B cell (primary cell): ENCODE measurements around the gene ANKS1A. TPM values are rescaled to one million over a fixed set of nuclear protein-coding genes. Genes with fewer than 3 reads are reported as not detected.

Source experiments
- ATAC-seq: fragments of 200-7000 bp; cut with Tn5 transposase; one replicate; pipeline ENCODE4 v1.10.0; 2021; ENCODE audit warnings: low read depth, mild to moderate bottlenecking, moderate number of reproducible peaks, moderate library complexity
- CTCF ChIA-PET: fragments of 350-600 bp; sonication (Branson Sonifier 250); formaldehyde crosslinking; loops from one replicate; lab custom pipeline; 2021; ENCODE audit warnings: antibody characterized with exemption, inconsistent platforms; lab: Charles Lee
- POLR2A ChIA-PET: fragments of 350-600 bp; sonication (Branson Sonifier 250); formaldehyde crosslinking; loops from one replicate; lab custom pipeline; 2021; ENCODE audit warnings: antibody characterized with exemption; lab: Charles Lee
- DNase-seq: peaks from one replicate; pipeline ENCODE4 v3.0.0; 2013
- H2AFZ ChIP-seq: 2 replicates; pipeline ENCODE4 v1.6.1; 2012; ENCODE audit warnings: mild to moderate bottlenecking, low read depth, low read length; ENCODE audit not compliant: insufficient read depth, poor library complexity, severe bottlenecking
- H3K27ac ChIP-seq, 2 donors: 1 replicate in 1 of 2; 2 replicates in 1 of 2; pipeline ENCODE4 v1.5.1; 2012 to 2013; ENCODE audit warnings: low read length in 2 of 2, mild to moderate bottlenecking in 2 of 2, moderate library complexity in 1 of 2
- H3K27me3 ChIP-seq, 4 experiments: fragments of 200-600 bp in 1 of 4; sonication (generic) in 1 of 4; replicated peaks in 1 of 4; 1 replicate in 2 of 4; 2 replicates in 2 of 4; pipeline versions ENCODE4 v1.6.1 to v1.7.0; 2013 to 2016; ENCODE audit warnings: low read length in 3 of 4, mild to moderate bottlenecking in 2 of 4, mixed read lengths in 1 of 4, moderate library complexity in 1 of 4; ENCODE audit not compliant: insufficient read depth in 4 of 4, control insufficient read depth in 3 of 4; ENCODE audit errors: control extremely low read depth in 1 of 4
- H3K36me3 ChIP-seq, 2 experiments: replicated peaks in 1 of 2; 1 replicate in 1 of 2; 2 replicates in 1 of 2; pipeline versions ENCODE4 v1.6.1 to v1.7.1; 2013; ENCODE audit warnings: low read length in 1 of 2; ENCODE audit not compliant: insufficient read depth in 2 of 2, control insufficient read depth in 1 of 2; ENCODE audit errors: control extremely low read depth in 1 of 2, extremely low read depth in 1 of 2
- H3K4me1 ChIP-seq, 2 donors: fragments of 200-600 bp in 1 of 2; sonication (generic) in 1 of 2; 1 replicate in 1 of 2; 2 replicates in 1 of 2; pipeline versions ENCODE4 v1.5.1 to v1.6.1; 2013 to 2017; ENCODE audit warnings: low read length in 2 of 2; ENCODE audit not compliant: control insufficient read depth in 2 of 2, insufficient read depth in 2 of 2
- H3K4me2 ChIP-seq: replicated peaks from 2 replicates; pipeline ENCODE3; 2012; ENCODE audit warnings: mild to moderate bottlenecking, low read depth, low read length; ENCODE audit not compliant: poor library complexity, severe bottlenecking
- H3K4me3 ChIP-seq, 5 experiments: fragments of 200-600 bp in 1 of 5; sonication (generic) in 1 of 5; 1 replicate in 3 of 5; 2 replicates in 2 of 5; pipeline versions ENCODE4 v1.5.1 to v1.7.0; 2011 to 2016; ENCODE audit warnings: low read length in 4 of 5, mild to moderate bottlenecking in 4 of 5, low read depth in 2 of 5, control low read depth in 1 of 5, moderate library complexity in 1 of 5; ENCODE audit not compliant: insufficient read depth in 1 of 5; ENCODE audit errors: control extremely low read depth in 1 of 5, extremely low read depth in 1 of 5
- H3K79me2 ChIP-seq: fragments of 200-600 bp; sonication (generic); one replicate; pipeline ENCODE4 v1.6.0; 2016; ENCODE audit warnings: low read length; ENCODE audit not compliant: control insufficient read depth, insufficient read depth
- H3K9ac ChIP-seq: fragments of 200-600 bp; sonication (generic); 2 replicates; pipeline ENCODE4 v1.6.1; 2017; ENCODE audit warnings: mild to moderate bottlenecking, low read length, moderate library complexity
- H3K9me3 ChIP-seq, 3 donors: one replicate each; pipeline versions ENCODE4 v1.6.1 to v1.7.1; 2013; ENCODE audit warnings: low read length in 2 of 3; ENCODE audit not compliant: control insufficient read depth in 2 of 3, insufficient read depth in 1 of 3; ENCODE audit errors: control extremely low read depth in 1 of 3
- H4K20me1 ChIP-seq: 2 replicates; pipeline ENCODE4 v1.6.0; 2012; ENCODE audit warnings: mild to moderate bottlenecking, low read length; ENCODE audit not compliant: insufficient read depth, control insufficient read depth, poor library complexity, severe bottlenecking
- H3K27ac Mint-ChIP-seq: one replicate; pipeline ENCODE4 v1.8.0; 2021; ENCODE audit warnings: mixed read lengths
- H3K27me3 Mint-ChIP-seq: one replicate; pipeline ENCODE4 v1.8.0; 2021; ENCODE audit warnings: mixed read lengths
- H3K4me1 Mint-ChIP-seq: one replicate; pipeline ENCODE4 v1.8.0; 2021; ENCODE audit warnings: mixed read lengths
- H3K4me3 Mint-ChIP-seq: one replicate; pipeline ENCODE4 v1.8.0; 2021; ENCODE audit warnings: mixed read lengths
- H3K9me3 Mint-ChIP-seq: one replicate; pipeline ENCODE4 v1.8.0; 2022; ENCODE audit warnings: mixed read lengths; ENCODE audit not compliant: insufficient read depth
- EZH2 ChIP-seq: IDR thresholded peaks from 2 replicates; pipeline ENCODE4 v1.6.1; 2012; ENCODE audit warnings: borderline replicate concordance, low read depth, mild to moderate bottlenecking, moderate library complexity, low read length; ENCODE audit not compliant: insufficient read depth, poor library complexity, severe bottlenecking
- WGBS: methylation state at CpG from one replicate; pipeline ENCODE4 v1.1.5; 2013; ENCODE audit warnings: missing lambda C conversion rate; ENCODE audit not compliant: insufficient coverage; 5-methylcytosine and 5-hydroxymethylcytosine counted together
- intact Hi-C: fragments of 100-400 bp; cut with micrococcal nuclease; formaldehyde crosslinking; loops from one replicate; pipeline ENCODE4 v1.10.0; 2022
- polyA plus RNA-seq: library from polyadenylated mRNA; depleted of rRNA; stranded (reverse); fragments of >200 nt; gene quantifications from 2 replicates; pipeline ENCODE4 v1.2.3, GENCODE V29; 2012
- total RNA-seq, 2 donors: library from RNA; stranded (reverse); fragments of 120-200 nt in 1 of 2; gene quantifications; 1 replicate in 1 of 2; 2 replicates in 1 of 2; pipeline versions ENCODE4 v1.2.3 to v1.2.4, GENCODE V29; 2013 to 2022
- TF ChIP-seq, protein P1 (sequence below): fragments of 200-600 bp; IDR thresholded peaks from one replicate; pipeline ENCODE4 v1.8.0; 2022; ENCODE audit warnings: antibody characterized with exemption, mild to moderate bottlenecking

ANKS1A gene
- total and polyA plus RNA-seq, 2 donors (not counting 1 experiment from before 2014, with no cell fraction given) = 3.4 to 19.7 TPM

DNA sequence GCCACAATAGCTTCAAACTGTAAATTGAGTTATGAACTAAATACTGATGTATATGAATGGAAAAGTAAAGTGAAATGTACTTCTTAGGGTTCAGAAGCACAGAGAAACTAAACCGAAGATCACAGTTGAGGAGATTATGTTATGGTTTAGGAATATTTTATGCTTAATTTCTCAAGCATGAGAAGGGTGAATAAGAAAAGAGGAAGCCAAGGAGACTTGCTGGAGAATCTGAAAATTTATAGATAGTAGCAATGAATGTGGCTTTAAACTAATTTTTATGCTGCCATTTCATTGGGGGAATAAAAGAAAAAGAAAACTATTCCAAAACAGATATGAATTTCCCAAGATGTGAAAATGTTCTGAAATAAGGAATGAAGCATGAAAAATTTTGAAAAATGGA lies 5.6 kb downstream of the ANKS1A start:
- no peak overlapping the region for H2AFZ ChIP-seq
- no peak overlapping the region for H3K27ac ChIP-seq
- H3K27me3 ChIP-seq = no peaks in the 10 kb centered on the region
- H3K27me3 Mint-ChIP-seq = no peaks in the 10 kb centered on the region
- H3K9ac ChIP-seq = no peak overlapping the region
- no peaks in the 10 kb centered on the region for H3K9me3 Mint-ChIP-seq
- H3K9me3 ChIP-seq = no peaks in the 10 kb centered on the region
- 25% methylated on average over 1 of the region's 1 CpG for WGBS
- H3K4me2 ChIP-seq = no peak overlapping the region
- DNase-seq = no peak
- peaks cover 75% of the 10 kb centered on the region for H3K79me2 ChIP-seq
- ChIA-PET POLR2A (no interaction called here), CTCF (no interaction called here)
- no peaks in the 10 kb centered on the region for H4K20me1 ChIP-seq
- H3K36me3 ChIP-seq = no peaks in the 10 kb centered on the region
- H3K4me1 ChIP-seq = peaks cover 10 to 13% of the 10 kb centered on the region in 2 donors
- H3K4me1 Mint-ChIP-seq = peaks cover 19% of the 10 kb centered on the region
- no peak overlapping the region for H3K4me3 Mint-ChIP-seq
- no peak overlapping the region for H3K27ac Mint-ChIP-seq
- H3K4me3 ChIP-seq = no peak overlapping the region
- ATAC-seq = no peak
- intact Hi-C loops = no loop called here
- no peak for TF ChIP-seq EZH2
- TF ChIP-seq, protein P1, sequence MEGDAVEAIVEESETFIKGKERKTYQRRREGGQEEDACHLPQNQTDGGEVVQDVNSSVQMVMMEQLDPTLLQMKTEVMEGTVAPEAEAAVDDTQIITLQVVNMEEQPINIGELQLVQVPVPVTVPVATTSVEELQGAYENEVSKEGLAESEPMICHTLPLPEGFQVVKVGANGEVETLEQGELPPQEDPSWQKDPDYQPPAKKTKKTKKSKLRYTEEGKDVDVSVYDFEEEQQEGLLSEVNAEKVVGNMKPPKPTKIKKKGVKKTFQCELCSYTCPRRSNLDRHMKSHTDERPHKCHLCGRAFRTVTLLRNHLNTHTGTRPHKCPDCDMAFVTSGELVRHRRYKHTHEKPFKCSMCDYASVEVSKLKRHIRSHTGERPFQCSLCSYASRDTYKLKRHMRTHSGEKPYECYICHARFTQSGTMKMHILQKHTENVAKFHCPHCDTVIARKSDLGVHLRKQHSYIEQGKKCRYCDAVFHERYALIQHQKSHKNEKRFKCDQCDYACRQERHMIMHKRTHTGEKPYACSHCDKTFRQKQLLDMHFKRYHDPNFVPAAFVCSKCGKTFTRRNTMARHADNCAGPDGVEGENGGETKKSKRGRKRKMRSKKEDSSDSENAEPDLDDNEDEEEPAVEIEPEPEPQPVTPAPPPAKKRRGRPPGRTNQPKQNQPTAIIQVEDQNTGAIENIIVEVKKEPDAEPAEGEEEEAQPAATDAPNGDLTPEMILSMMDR = no peak

- H3K36me3 ChIP-seq = no peaks in the 10 kb centered on the region
- TF ChIP-seq EZH2 = no peak
- TF ChIP-seq, protein P1 = no peak
- no peaks in the 10 kb centered on the region for H3K9me3 ChIP-seq
- ATAC-seq = no peak
- Mint-ChIP-seq H3K27ac (no peak overlapping the region), H3K27me3 (no peaks in the 10 kb centered on the region), H3K4me3 (no peak overlapping the region), H3K9me3 (no peaks in the 10 kb centered on the region), H3K4me1 (peaks cover 5% of the 10 kb centered on the region)
- H3K4me3 ChIP-seq = no peak overlapping the region
- no peak overlapping the region for H2AFZ ChIP-seq
- H3K27me3 ChIP-seq = no peaks in the 10 kb centered on the region
- H3K79me2 ChIP-seq = peaks cover 69% of the 10 kb centered on the region
- no peak overlapping the region for H3K9ac ChIP-seq
- intact Hi-C loops = no loop called here
- H3K4me1 ChIP-seq = no peaks in the 10 kb centered on the region
- CTCF ChIA-PET = no interaction called here
- peaks cover 4% of the 10 kb centered on the region for H4K20me1 ChIP-seq
- H3K27ac ChIP-seq = no peak overlapping the region
- no peak for DNase-seq
- POLR2A ChIA-PET = no interaction called here
- no peak overlapping the region for H3K4me2 ChIP-seq
- no CpG with 5 or more reads among the region's 1 CpG for WGBS
These were observed 8.1 kb downstream of the ANKS1A start for GRCh38 chr6:34897130-34897529.
